BE2C (cell line): ENCODE results near the gene TFF3.

ENCODE experiments used
- DNase-seq: peaks from one replicate; pipeline ENCODE4 v3.0.0-alpha.2; 2020
- H3K27me3 ChIP-seq: fragments of 250-450 bp; sonication (Bioruptor Pico); 2 replicates; pipeline ENCODE4 v1.5.1; 2020; ENCODE audit warnings: mild to moderate bottlenecking
- H3K36me3 ChIP-seq: fragments of 250-450 bp; sonication (Bioruptor Pico); 2 replicates; pipeline ENCODE4 v1.5.1; 2020; ENCODE audit warnings: mild to moderate bottlenecking
- H3K4me1 ChIP-seq: fragments of 250-450 bp; sonication (Bioruptor Pico); 2 replicates; pipeline ENCODE4 v1.5.1; 2020
- H3K4me3 ChIP-seq: 2 replicates; pipeline ENCODE4 v1.5.1; 2011; ENCODE audit warnings: low read depth, low read length
- H3K9me3 ChIP-seq: fragments of 250-450 bp; sonication (Bioruptor Pico); 2 replicates; pipeline ENCODE4 v1.5.1; 2020
- CTCF ChIP-seq: IDR thresholded peaks from 2 replicates; pipeline ENCODE4 v1.5.1; 2012; ENCODE audit warnings: mild to moderate bottlenecking, low read depth, low read length

The TFF3 gene

GRCh38 chr21:42301371-42302075 is 13.7 kb downstream of the TFF3 start:
- no peaks in the 10 kb centered on the region for H3K9me3 ChIP-seq
- DNase-seq: no peak
- no peaks in the 10 kb centered on the region; the same call in 1 of the 2 replicates for H3K4me1 ChIP-seq
- no peaks in the 10 kb centered on the region for H3K36me3 ChIP-seq
- H3K4me3 ChIP-seq: no peak overlapping the region
- H3K27me3 ChIP-seq: no peaks in the 10 kb centered on the region
- TF ChIP-seq CTCF: no peak

- no peaks in the 10 kb centered on the region for H3K9me3 ChIP-seq
- no peaks in the 10 kb centered on the region for H3K27me3 ChIP-seq
- H3K4me1 ChIP-seq: no peaks in the 10 kb centered on the region; the same call in 1 of the 2 replicates
- no peak for DNase-seq
- no peak for TF ChIP-seq CTCF
- no peaks in the 10 kb centered on the region for H3K36me3 ChIP-seq
- H3K4me3 ChIP-seq: no peak overlapping the region
Observed at GRCh38 chr21:42300956-42301355, 14.3 kb downstream of the TFF3 start.

- H3K4me1 ChIP-seq: no peaks in the 10 kb centered on the region; the same call in 1 of the 2 replicates
Observed at GRCh38 chr21:42300045-42300583, 15.1 kb downstream of the TFF3 start.

GRCh38 chr21:42299324-42300044 is 15.7 kb downstream of the TFF3 start:
- no peaks in the 10 kb centered on the region for H3K9me3 ChIP-seq
- TF ChIP-seq CTCF: no peak
- H3K27me3 ChIP-seq: no peaks in the 10 kb centered on the region
- H3K4me3 ChIP-seq: no peak overlapping the region
- H3K36me3 ChIP-seq: no peaks in the 10 kb centered on the region
- H3K4me1 ChIP-seq: no peaks in the 10 kb centered on the region; the same call in 1 of the 2 replicates
- no peak for DNase-seq

More at GRCh38 chr21:42300045-42300583, 15.1 kb downstream of the TFF3 start:
- TF ChIP-seq CTCF: no peak
- Histone ChIP-seq H3K27me3 (no peaks in the 10 kb centered on the region), H3K4me3 (no peak overlapping the region), H3K36me3 (no peaks in the 10 kb centered on the region), H3K9me3 (no peaks in the 10 kb centered on the region)
- no peak for DNase-seq

GRCh38 chr21:42298657-42299056 is 16.6 kb downstream of the TFF3 start:
- Histone ChIP-seq H3K27me3 (no peaks in the 10 kb centered on the region), H3K36me3 (no peaks in the 10 kb centered on the region), H3K4me1 (no peaks in the 10 kb centered on the region; the same call in 1 of the 2 replicates), H3K4me3 (no peak overlapping the region), H3K9me3 (no peaks in the 10 kb centered on the region)
- DNase-seq: no peak
- TF ChIP-seq CTCF: no peak
